Tibial nerve (tissue), 4 donors: Measurements from ENCODE around the gene RBBP9. TPM values are rescaled to one million over a fixed set of nuclear protein-coding genes. Genes with fewer than 3 reads are reported as not detected.

Experiments used
- DNase-seq, 2 donors: peaks; one replicate each; pipeline ENCODE4 v3.0.0-alpha.2; 2019; ENCODE audit warnings: low spot score in 2 of 2
- H3K27ac ChIP-seq, 4 donors: fragments of 200-600 bp; sonication (generic) in 3 of 4; one replicate each; pipeline ENCODE4 v1.5.1; 2017 to 2019; ENCODE audit warnings: mild to moderate bottlenecking in 1 of 4
- H3K27me3 ChIP-seq, 2 donors: fragments of 200-600 bp; sonication (generic) in 1 of 2; one replicate each; pipeline versions ENCODE4 v1.5.1 to v1.6.0; 2017 to 2019
- H3K36me3 ChIP-seq, 3 donors: fragments of 200-600 bp; sonication (generic); one replicate each; pipeline ENCODE4 v1.5.1; 2018 to 2019
- H3K4me1 ChIP-seq, 4 donors: fragments of 200-600 bp; sonication (generic) in 3 of 4; one replicate each; pipeline ENCODE4 v1.5.1; 2017 to 2019
- H3K4me3 ChIP-seq, 4 donors: fragments of 200-600 bp; sonication (generic) in 3 of 4; one replicate each; pipeline ENCODE4 v1.5.1; 2017 to 2019; ENCODE audit warnings: mild to moderate bottlenecking in 1 of 4, moderate library complexity in 1 of 4
- H3K9me3 ChIP-seq, 4 donors: fragments of 200-600 bp; sonication (generic) in 3 of 4; one replicate each; pipeline ENCODE4 v1.5.1; 2017 to 2019
- EP300 ChIP-seq, 2 donors: sonication (generic); formaldehyde crosslinking; IDR thresholded peaks; one replicate each; pipeline ENCODE4 v1.6.1; 2017; ENCODE audit warnings: antibody characterized with exemption in 2 of 2, mild to moderate bottlenecking in 1 of 2
- POLR2A ChIP-seq, 2 donors: fragments of 450-650 bp; IDR thresholded peaks; one replicate each; pipeline ENCODE4 v1.6.1; 2017; ENCODE audit warnings: antibody characterized with exemption in 2 of 2, mild to moderate bottlenecking in 2 of 2, moderate library complexity in 2 of 2
- WGBS, 2 donors: methylation state at CpG; one replicate each; pipeline ENCODE4 v1.1.5; 2018; 5-methylcytosine and 5-hydroxymethylcytosine counted together
- total RNA-seq, 4 donors: library from RNA; depleted of rRNA; stranded (reverse); fragments of >200 nt; gene quantifications; one replicate each; pipeline ENCODE4 v1.1.0, GENCODE V29; 2016
- TF ChIP-seq, protein P1 (sequence below), 5 experiments: fragments of 200-600 bp in 3 of 5; fragments of 450-650 bp in 2 of 5; sonication (generic) in 3 of 5; IDR thresholded peaks; one replicate each; pipeline ENCODE4 v1.5.1; 2016 to 2019; ENCODE audit warnings: antibody characterized with exemption in 5 of 5, mild to moderate bottlenecking in 3 of 5, moderate library complexity in 2 of 5

RBBP9 gene
- total RNA-seq, 4 donors from 2014 or later = 7.6 to 17.0 (median 12.2) TPM

DNA sequence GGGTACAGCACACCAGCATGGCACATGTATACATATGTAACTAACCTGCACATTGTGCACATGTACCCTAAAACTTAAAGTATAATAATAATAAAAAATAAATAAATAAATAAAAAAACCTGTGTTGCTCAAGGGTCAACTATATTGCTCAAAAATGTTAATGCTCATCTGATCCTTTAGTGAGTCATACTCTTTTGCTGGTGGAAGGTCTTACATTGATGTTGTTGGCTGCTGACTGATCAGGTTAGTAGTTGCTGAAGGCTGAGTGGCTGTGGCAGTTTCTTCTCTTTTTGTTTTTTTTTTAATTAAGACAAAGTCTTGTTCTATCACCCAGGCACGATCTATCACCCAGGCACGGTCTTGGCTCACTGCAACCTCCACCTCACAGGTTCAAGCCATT, 40.6 kb upstream of the RBBP9 start:
- no peak for DNase-seq
- H3K4me1 ChIP-seq = no peaks in the 10 kb centered on the region
- peaks cover 0 to 97% (median 0%) of the 10 kb centered on the region in 3 donors for H3K36me3 ChIP-seq
- WGBS, 2 donors = 98 to 100% methylated on average over 2 of the region's 2 CpGs
- no peaks in the 10 kb centered on the region for H3K9me3 ChIP-seq
- H3K4me3 ChIP-seq = no peak overlapping the region
- H3K27ac ChIP-seq = no peak overlapping the region
- TF ChIP-seq EP300 (IDR thresholded peaks at IDR 0.05) (no peak), POLR2A (IDR thresholded peaks at IDR 0.05) (no peak)
- TF ChIP-seq, protein P1, sequence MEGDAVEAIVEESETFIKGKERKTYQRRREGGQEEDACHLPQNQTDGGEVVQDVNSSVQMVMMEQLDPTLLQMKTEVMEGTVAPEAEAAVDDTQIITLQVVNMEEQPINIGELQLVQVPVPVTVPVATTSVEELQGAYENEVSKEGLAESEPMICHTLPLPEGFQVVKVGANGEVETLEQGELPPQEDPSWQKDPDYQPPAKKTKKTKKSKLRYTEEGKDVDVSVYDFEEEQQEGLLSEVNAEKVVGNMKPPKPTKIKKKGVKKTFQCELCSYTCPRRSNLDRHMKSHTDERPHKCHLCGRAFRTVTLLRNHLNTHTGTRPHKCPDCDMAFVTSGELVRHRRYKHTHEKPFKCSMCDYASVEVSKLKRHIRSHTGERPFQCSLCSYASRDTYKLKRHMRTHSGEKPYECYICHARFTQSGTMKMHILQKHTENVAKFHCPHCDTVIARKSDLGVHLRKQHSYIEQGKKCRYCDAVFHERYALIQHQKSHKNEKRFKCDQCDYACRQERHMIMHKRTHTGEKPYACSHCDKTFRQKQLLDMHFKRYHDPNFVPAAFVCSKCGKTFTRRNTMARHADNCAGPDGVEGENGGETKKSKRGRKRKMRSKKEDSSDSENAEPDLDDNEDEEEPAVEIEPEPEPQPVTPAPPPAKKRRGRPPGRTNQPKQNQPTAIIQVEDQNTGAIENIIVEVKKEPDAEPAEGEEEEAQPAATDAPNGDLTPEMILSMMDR (IDR thresholded peaks at IDR 0.05) = no peak
- H3K27me3 ChIP-seq = no peaks in the 10 kb centered on the region

DNA sequence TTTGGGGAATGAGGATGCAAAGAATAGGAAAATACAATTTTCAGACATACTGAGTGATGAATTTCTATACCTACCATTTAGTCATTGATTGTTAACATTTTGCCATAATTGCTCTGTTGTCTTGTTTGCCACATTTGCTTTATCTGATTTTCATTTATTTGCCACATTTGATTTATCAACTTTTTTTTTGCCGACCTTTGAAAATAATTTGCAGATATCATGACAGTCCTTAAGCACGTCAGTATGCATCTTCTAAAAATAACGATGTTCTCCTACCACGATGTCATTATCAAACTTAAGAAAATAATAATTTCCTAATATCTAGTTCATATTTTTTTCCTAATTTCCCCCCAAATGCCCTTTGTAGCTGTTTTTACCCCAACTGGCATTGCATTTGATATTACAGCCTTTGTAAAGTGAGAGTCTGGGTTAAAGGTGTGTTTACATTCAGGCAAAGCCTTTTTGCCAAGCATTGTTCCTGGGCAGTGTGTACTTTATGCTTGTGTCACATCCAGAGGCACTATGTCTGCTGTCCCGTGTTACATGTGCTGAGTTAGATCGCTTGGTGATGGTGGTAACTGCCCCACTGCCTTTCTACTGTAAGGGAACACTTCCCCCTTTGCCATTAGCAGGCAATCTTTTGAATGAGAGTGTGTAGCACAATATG, 37.1 kb upstream of the RBBP9 start:
- WGBS, 2 donors = 85 to 92% methylated on average over 6 of the region's 6 CpGs
- no peak for DNase-seq
- peaks cover 0 to 98% (median 16%) of the 10 kb centered on the region in 3 donors for H3K36me3 ChIP-seq
- H3K27ac ChIP-seq = no peak overlapping the region
- no peaks in the 10 kb centered on the region for H3K4me1 ChIP-seq
- no peaks in the 10 kb centered on the region for H3K9me3 ChIP-seq
- no peak overlapping the region for H3K4me3 ChIP-seq
- TF ChIP-seq EP300 (IDR thresholded peaks at IDR 0.05) (no peak), POLR2A (IDR thresholded peaks at IDR 0.05) (no peak)
- TF ChIP-seq, protein P1 (IDR thresholded peaks at IDR 0.05) = no peak
- no peaks in the 10 kb centered on the region for H3K27me3 ChIP-seq

DNA sequence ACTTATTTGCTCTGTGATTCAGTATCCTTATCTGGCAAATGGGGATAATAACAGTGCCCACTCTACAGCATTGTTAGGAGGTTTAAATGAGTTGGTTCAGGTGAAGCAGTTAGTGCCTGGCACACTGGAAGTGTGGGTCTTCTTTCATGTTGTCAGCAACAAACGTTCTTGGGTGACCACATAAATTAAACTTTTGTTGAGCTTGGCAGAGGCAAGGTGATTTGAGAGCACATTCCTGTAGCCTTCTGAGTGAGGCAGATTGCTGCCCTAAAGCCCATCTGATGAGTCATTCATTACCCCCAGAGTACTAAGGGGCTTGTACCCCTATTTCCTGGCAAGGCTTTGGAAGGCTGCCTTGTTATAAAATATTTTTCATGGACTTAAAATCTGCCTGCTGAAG, 36.5 kb upstream of the RBBP9 start:
- Histone ChIP-seq H3K9me3 (no peaks in the 10 kb centered on the region), H3K27me3 (no peaks in the 10 kb centered on the region), H3K4me1 (no peaks in the 10 kb centered on the region), H3K36me3 (peaks cover 0 to 100% (median 23%) of the 10 kb centered on the region in 3 donors), H3K27ac (no peak overlapping the region), H3K4me3 (no peak overlapping the region)
- no peak for DNase-seq
- 48 to 56% methylated on average over 1 of the region's 1 CpG for WGBS, 2 donors
- no peak for TF ChIP-seq EP300 (IDR thresholded peaks at IDR 0.05)
- no peak for TF ChIP-seq POLR2A (IDR thresholded peaks at IDR 0.05)
- TF ChIP-seq, protein P1 (IDR thresholded peaks at IDR 0.05) = no peak

DNA sequence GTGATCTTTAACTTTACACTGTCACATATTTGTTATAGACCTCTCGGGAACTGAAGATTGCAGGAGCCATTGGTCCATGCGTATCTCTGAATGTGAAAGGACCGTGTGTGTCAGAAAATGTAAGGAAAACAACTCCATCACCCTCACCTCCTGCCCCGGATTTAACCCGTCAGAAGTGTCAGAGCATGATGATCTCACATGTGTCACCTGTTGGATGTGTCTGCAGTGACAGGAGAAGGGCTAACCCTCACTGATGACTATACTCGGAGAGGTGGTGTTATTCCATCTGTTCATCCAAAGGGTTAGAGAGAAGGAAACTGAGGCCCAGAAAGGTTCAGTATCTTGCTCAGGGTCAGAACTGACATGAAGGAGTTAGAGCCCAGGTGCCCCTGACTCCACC, 35.6 kb upstream of the RBBP9 start:
- Histone ChIP-seq H3K27ac (no peak overlapping the region), H3K4me3 (no peak overlapping the region), H3K27me3 (no peaks in the 10 kb centered on the region), H3K9me3 (no peaks in the 10 kb centered on the region), H3K4me1 (no peaks in the 10 kb centered on the region), H3K36me3 (peaks cover 0 to 100% (median 31%) of the 10 kb centered on the region in 3 donors)
- no peak for TF ChIP-seq POLR2A (IDR thresholded peaks at IDR 0.05)
- no peak for TF ChIP-seq EP300 (IDR thresholded peaks at IDR 0.05)
- TF ChIP-seq, protein P1 (IDR thresholded peaks at IDR 0.05) = no peak
- no peak for DNase-seq
- 86 to 87% methylated on average over 6 of the region's 6 CpGs for whole genome bisulfite sequencing, 2 donors

DNA sequence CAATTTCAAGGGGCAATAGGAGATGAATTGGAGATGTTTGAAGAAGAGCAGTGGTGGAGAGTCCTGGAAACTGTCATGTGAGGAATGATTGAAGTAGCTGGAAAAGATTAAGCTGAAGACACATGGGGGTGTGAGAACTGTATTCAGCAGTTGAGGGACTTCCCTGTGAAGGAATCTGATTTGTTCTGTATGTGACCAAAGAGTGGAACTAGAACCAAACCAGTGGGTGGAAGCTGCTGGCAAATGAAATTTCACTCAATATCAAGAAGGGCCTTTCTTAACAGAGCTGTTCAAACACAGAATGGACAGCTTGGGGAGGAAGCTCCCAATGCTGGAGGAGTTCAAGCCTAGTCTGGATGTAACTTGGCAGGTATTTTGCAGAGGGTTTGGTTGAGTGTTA, 32.0 kb upstream of the RBBP9 start:
- Histone ChIP-seq H3K36me3 (peaks cover 0 to 100% (median 37%) of the 10 kb centered on the region in 3 donors), H3K27ac (no peak overlapping the region)

More for the DNA sequence above, 32.0 kb upstream of the RBBP9 start:
- H3K4me1 ChIP-seq = no peaks in the 10 kb centered on the region
- DNase-seq = no peak
- H3K9me3 ChIP-seq = no peaks in the 10 kb centered on the region
- no peak for TF ChIP-seq POLR2A (IDR thresholded peaks at IDR 0.05)
- TF ChIP-seq, protein P1 (IDR thresholded peaks at IDR 0.05) = no peak
- no peak for TF ChIP-seq EP300 (IDR thresholded peaks at IDR 0.05)
- H3K27me3 ChIP-seq = no peaks in the 10 kb centered on the region
- H3K4me3 ChIP-seq = no peak overlapping the region
